SK-N-MC (cell line): ENCODE measurements around the gene MMP15.

Experiments
- EZH2 ChIP-seq: fragments of 200-600 bp; sonication (generic); IDR thresholded peaks from one replicate; pipeline ENCODE4 v1.6.1; 2017; ENCODE audit warnings: antibody characterized with exemption
- FOXP2 ChIP-seq: optimal IDR thresholded peaks from 2 replicates; pipeline ENCODE3; 2011; ENCODE audit warnings: mild to moderate bottlenecking, moderate library complexity; ENCODE audit not compliant: insufficient read depth; ENCODE audit errors: extremely low read length, control extremely low read depth
- POLR2AphosphoS5 ChIP-seq: IDR thresholded peaks from 2 replicates; pipeline ENCODE4 v1.6.1; 2012; ENCODE audit warnings: mild to moderate bottlenecking, low read depth, low read length, borderline replicate concordance

- TF ChIP-seq POLR2AphosphoS5 (no peak), EZH2 (no peak), FOXP2 (no peak)
These were observed 22.6 kb upstream of the MMP15 start for GRCh38 chr16:58002936-58003335.
